Cortex of kidney (tissue), 1 donor: ENCODE data around the gene NFATC1.
"Not testable (repeated sequence)": the region's sequence is repeated elsewhere in the genome, so short reads cannot be mapped to it uniquely, and the experiment has no call there.

Experiments used
- DNase-seq: peaks from one replicate; lab custom pipeline; 2025; lab: John Stamatoyannopoulos, UW

Gene NFATC1

GRCh38 chr18:79489899-79490625 lies 94.3 kb downstream of the NFATC1 start:
- no peak for DNase-seq

- no peak for DNase-seq
Measured at GRCh38 chr18:79490626-79491041, 94.9 kb downstream of the NFATC1 start.

GRCh38 chr18:79491081-79491551 lies 95.4 kb downstream of the NFATC1 start:
- no peak for DNase-seq

- no peak for DNase-seq
Measured at GRCh38 chr18:79493211-79493800, 97.6 kb downstream of the NFATC1 start.

- no peak for DNase-seq
Measured at GRCh38 chr18:79493801-79494211, 98.1 kb downstream of the NFATC1 start.

- no peak for DNase-seq
Measured at GRCh38 chr18:79494936-79495335, 99.2 kb downstream of the NFATC1 start.

- DNase-seq: no peak
Measured at GRCh38 chr18:79495591-79496071, 99.9 kb downstream of the NFATC1 start.

GRCh38 chr18:79496237-79496977 lies 100.7 kb downstream of the NFATC1 start:
- DNase-seq: no peak

- DNase-seq: no peak
Measured at GRCh38 chr18:79496978-79497637, 101.4 kb downstream of the NFATC1 start.

- DNase-seq: no peak
Measured at GRCh38 chr18:79497638-79498081, 101.9 kb downstream of the NFATC1 start.

GRCh38 chr18:79498662-79499061 lies 102.9 kb downstream of the NFATC1 start:
- no peak for DNase-seq

GRCh38 chr18:79501006-79501405 lies 105.3 kb downstream of the NFATC1 start:
- DNase-seq: no peak

- no peak for DNase-seq
Measured at GRCh38 chr18:79502782-79503181, 107.1 kb downstream of the NFATC1 start.

GRCh38 chr18:79503406-79503805 lies 107.7 kb downstream of the NFATC1 start:
- DNase-seq: no peak

- DNase-seq: no peak
Measured at GRCh38 chr18:79504034-79504433, 108.3 kb downstream of the NFATC1 start.

- DNase-seq: not testable (repeated sequence)
Measured at GRCh38 chr18:79504495-79504894, 108.8 kb downstream of the NFATC1 start.

GRCh38 chr18:79505465-79505864 lies 109.7 kb downstream of the NFATC1 start:
- DNase-seq: not testable (repeated sequence)

GRCh38 chr18:79506191-79507075 lies 110.7 kb downstream of the NFATC1 start:
- no peak for DNase-seq

GRCh38 chr18:79507076-79507545 lies 111.4 kb downstream of the NFATC1 start:
- DNase-seq: no peak

GRCh38 chr18:79507546-79508480 lies 112.1 kb downstream of the NFATC1 start:
- DNase-seq: no peak
